ENCODE data around the gene TEX29. TPM values are rescaled to one million over a fixed set of nuclear protein-coding genes. Genes with fewer than 3 reads are reported as not detected.

Gene TEX29
- total RNA-seq, 1 experiment from 2014 or later, result not detected

GRCh38 chr13:111336666-111337065, 16.2 kb downstream of the TEX29 start:
- Histone ChIP-seq H4K20me1 (ENCODE audit: insufficient read depth, low read depth, low read length) (no peaks in the 10 kb centered on the region), H3K4me2 (ENCODE audit: low read depth, low read length, poor library complexity, severe bottlenecking) (no peak overlapping the region), H3K9me2 (replicated peaks; ENCODE audit: insufficient read depth, low read length) (no peaks in the 10 kb centered on the region), H3K4me1 (ENCODE audit: low read length) (no peaks in the 10 kb centered on the region; the same call in 1 of the 2 replicates), H3K9me3 (ENCODE audit: low read length) (no peaks in the 10 kb centered on the region), H3K9ac (ENCODE audit: low read length) (no peak overlapping the region), H3K4me3 (ENCODE audit: low read length) (no peak overlapping the region), H2AFZ (ENCODE audit: low read length) (no peak overlapping the region), H3K79me2 (ENCODE audit: low read length) (no peaks in the 10 kb centered on the region), H3K36me3 (ENCODE audit: insufficient read depth, low read length) (peaks cover 62% of the 10 kb centered on the region), H3K27me3 (ENCODE audit: low read length) (no peaks in the 10 kb centered on the region), H3K27ac (ENCODE audit: low read length) (no peak overlapping the region)
- DNase-seq, result no peak

- Histone ChIP-seq H3K4me1 (ENCODE audit: low read length) (no peaks in the 10 kb centered on the region; the same call in 1 of the 2 replicates), H3K4me3 (ENCODE audit: low read length) (no peak overlapping the region), H3K9me3 (ENCODE audit: low read length) (no peaks in the 10 kb centered on the region), H3K4me2 (ENCODE audit: low read depth, low read length, poor library complexity, severe bottlenecking) (no peak overlapping the region), H3K9me2 (replicated peaks; ENCODE audit: insufficient read depth, low read length) (no peaks in the 10 kb centered on the region), H2AFZ (ENCODE audit: low read length) (no peak overlapping the region), H3K27ac (ENCODE audit: low read length) (no peak overlapping the region), H4K20me1 (ENCODE audit: insufficient read depth, low read depth, low read length) (no peaks in the 10 kb centered on the region), H3K36me3 (ENCODE audit: insufficient read depth, low read length) (peaks cover 56% of the 10 kb centered on the region), H3K79me2 (ENCODE audit: low read length) (no peaks in the 10 kb centered on the region), H3K9ac (ENCODE audit: low read length) (no peak overlapping the region), H3K27me3 (ENCODE audit: low read length) (no peaks in the 10 kb centered on the region)
- no peak for DNase-seq
Measured at GRCh38 chr13:111337206-111337605, 16.8 kb downstream of the TEX29 start.

GRCh38 chr13:111337741-111338140, 17.3 kb downstream of the TEX29 start:
- Histone ChIP-seq H3K4me1 (ENCODE audit: low read length) (no peaks in the 10 kb centered on the region; the same call in 1 of the 2 replicates), H3K9me2 (replicated peaks; ENCODE audit: insufficient read depth, low read length) (no peaks in the 10 kb centered on the region), H3K4me2 (ENCODE audit: low read depth, low read length, poor library complexity, severe bottlenecking) (no peak overlapping the region), H3K4me3 (ENCODE audit: low read length) (no peak overlapping the region), H3K79me2 (ENCODE audit: low read length) (no peaks in the 10 kb centered on the region), H3K9me3 (ENCODE audit: low read length) (no peaks in the 10 kb centered on the region), H2AFZ (ENCODE audit: low read length) (no peak overlapping the region), H3K27me3 (ENCODE audit: low read length) (no peaks in the 10 kb centered on the region), H3K36me3 (ENCODE audit: insufficient read depth, low read length) (peaks cover 53% of the 10 kb centered on the region), H3K9ac (ENCODE audit: low read length) (no peak overlapping the region), H3K27ac (ENCODE audit: low read length) (no peak overlapping the region), H4K20me1 (ENCODE audit: insufficient read depth, low read depth, low read length) (no peaks in the 10 kb centered on the region)
- no peak for DNase-seq

- no peaks in the 10 kb centered on the region; the same call in 1 of the 2 replicates for H3K4me1 ChIP-seq (ENCODE audit: low read length)
- H3K4me2 ChIP-seq (ENCODE audit: low read depth, low read length, poor library complexity, severe bottlenecking), result no peak overlapping the region
- no peaks in the 10 kb centered on the region for H3K27me3 ChIP-seq (ENCODE audit: low read length)
- no peak overlapping the region for H3K4me3 ChIP-seq (ENCODE audit: low read length)
- no peaks in the 10 kb centered on the region for H3K9me3 ChIP-seq (ENCODE audit: low read length)
- no peak overlapping the region for H3K9ac ChIP-seq (ENCODE audit: low read length)
- H3K36me3 ChIP-seq (ENCODE audit: insufficient read depth, low read length), result peaks cover 50% of the 10 kb centered on the region
- no peaks in the 10 kb centered on the region for H4K20me1 ChIP-seq (ENCODE audit: insufficient read depth, low read depth, low read length)
- H3K27ac ChIP-seq (ENCODE audit: low read length), result no peak overlapping the region
- DNase-seq, result no peak
- no peaks in the 10 kb centered on the region for H3K79me2 ChIP-seq (ENCODE audit: low read length)
- H2AFZ ChIP-seq (ENCODE audit: low read length), result no peak overlapping the region
- no peaks in the 10 kb centered on the region for H3K9me2 ChIP-seq (replicated peaks; ENCODE audit: insufficient read depth, low read length)
Measured at GRCh38 chr13:111338841-111339240, 18.4 kb downstream of the TEX29 start.

GRCh38 chr13:111339366-111340143, 19.1 kb downstream of the TEX29 start:
- no peak for DNase-seq
- no peak overlapping the region for H3K27ac ChIP-seq (ENCODE audit: low read length)

GRCh38 chr13:111341886-111342285, 21.4 kb downstream of the TEX29 start:
- no peak overlapping the region for H3K9ac ChIP-seq (ENCODE audit: low read length)
- no peak overlapping the region for H3K4me3 ChIP-seq (ENCODE audit: low read length)
- H3K27ac ChIP-seq (ENCODE audit: low read length), result no peak overlapping the region
- no peak overlapping the region for H2AFZ ChIP-seq (ENCODE audit: low read length)
- no peaks in the 10 kb centered on the region for H3K27me3 ChIP-seq (ENCODE audit: low read length)
- no peaks in the 10 kb centered on the region for H3K9me3 ChIP-seq (ENCODE audit: low read length)
- H3K36me3 ChIP-seq (ENCODE audit: insufficient read depth, low read length), result peaks cover 41% of the 10 kb centered on the region
- no peaks in the 10 kb centered on the region for H3K79me2 ChIP-seq (ENCODE audit: low read length)
- no peak overlapping the region for H3K4me2 ChIP-seq (ENCODE audit: low read depth, low read length, poor library complexity, severe bottlenecking)
- no peak for DNase-seq
- H3K9me2 ChIP-seq (replicated peaks; ENCODE audit: insufficient read depth, low read length), result no peaks in the 10 kb centered on the region
- no peaks in the 10 kb centered on the region for H4K20me1 ChIP-seq (ENCODE audit: insufficient read depth, low read depth, low read length)
- H3K4me1 ChIP-seq (ENCODE audit: low read length), result no peaks in the 10 kb centered on the region

More at GRCh38 chr13:111339366-111340143, 19.1 kb downstream of the TEX29 start:
- Histone ChIP-seq H3K4me3 (ENCODE audit: low read length) (no peak overlapping the region), H3K9me3 (ENCODE audit: low read length) (no peaks in the 10 kb centered on the region), H4K20me1 (ENCODE audit: insufficient read depth, low read depth, low read length) (no peaks in the 10 kb centered on the region), H3K36me3 (ENCODE audit: insufficient read depth, low read length) (peaks cover 49% of the 10 kb centered on the region), H3K79me2 (ENCODE audit: low read length) (no peaks in the 10 kb centered on the region), H3K9me2 (replicated peaks; ENCODE audit: insufficient read depth, low read length) (no peaks in the 10 kb centered on the region), H2AFZ (ENCODE audit: low read length) (no peak overlapping the region), H3K27me3 (ENCODE audit: low read length) (no peaks in the 10 kb centered on the region), H3K9ac (ENCODE audit: low read length) (no peak overlapping the region), H3K4me1 (ENCODE audit: low read length) (no peaks in the 10 kb centered on the region), H3K4me2 (ENCODE audit: low read depth, low read length, poor library complexity, severe bottlenecking) (no peak overlapping the region)

- Histone ChIP-seq H3K9me3 (ENCODE audit: low read length) (no peaks in the 10 kb centered on the region), H3K79me2 (ENCODE audit: low read length) (no peaks in the 10 kb centered on the region), H3K27me3 (ENCODE audit: low read length) (no peaks in the 10 kb centered on the region), H3K9ac (ENCODE audit: low read length) (no peak overlapping the region), H4K20me1 (ENCODE audit: insufficient read depth, low read depth, low read length) (no peaks in the 10 kb centered on the region), H3K9me2 (replicated peaks; ENCODE audit: insufficient read depth, low read length) (no peaks in the 10 kb centered on the region), H3K36me3 (ENCODE audit: insufficient read depth, low read length) (peaks cover 35% of the 10 kb centered on the region), H2AFZ (ENCODE audit: low read length) (no peak overlapping the region), H3K27ac (ENCODE audit: low read length) (no peak overlapping the region), H3K4me2 (ENCODE audit: low read depth, low read length, poor library complexity, severe bottlenecking) (no peak overlapping the region), H3K4me1 (ENCODE audit: low read length) (no peaks in the 10 kb centered on the region), H3K4me3 (ENCODE audit: low read length) (no peak overlapping the region)
- DNase-seq, result no peak
Measured at GRCh38 chr13:111342721-111343120, 22.3 kb downstream of the TEX29 start.

GRCh38 chr13:111343186-111343805, 22.9 kb downstream of the TEX29 start:
- H3K36me3 ChIP-seq (ENCODE audit: insufficient read depth, low read length), result peaks cover 35% of the 10 kb centered on the region
- H3K9me2 ChIP-seq (replicated peaks; ENCODE audit: insufficient read depth, low read length), result no peaks in the 10 kb centered on the region
- H3K4me2 ChIP-seq (ENCODE audit: low read depth, low read length, poor library complexity, severe bottlenecking), result no peak overlapping the region
- DNase-seq, result no peak
- no peaks in the 10 kb centered on the region for H3K27me3 ChIP-seq (ENCODE audit: low read length)
- H3K27ac ChIP-seq (ENCODE audit: low read length), result no peak overlapping the region
- H4K20me1 ChIP-seq (ENCODE audit: insufficient read depth, low read depth, low read length), result no peaks in the 10 kb centered on the region
- no peaks in the 10 kb centered on the region for H3K4me1 ChIP-seq (ENCODE audit: low read length)
- no peak overlapping the region for H3K4me3 ChIP-seq (ENCODE audit: low read length)
- H3K79me2 ChIP-seq (ENCODE audit: low read length), result no peaks in the 10 kb centered on the region
- H2AFZ ChIP-seq (ENCODE audit: low read length), result no peak overlapping the region
- no peak overlapping the region for H3K9ac ChIP-seq (ENCODE audit: low read length)
- H3K9me3 ChIP-seq (ENCODE audit: low read length), result no peaks in the 10 kb centered on the region
